Heart left ventricle (tissue), 16 donors: ENCODE measurements around the gene CTNND2. TPM values are rescaled to one million over a fixed set of nuclear protein-coding genes. Genes with fewer than 3 reads are reported as not detected.

Source experiments
- ATAC-seq, 4 donors: fragments of 200-7000 bp; cut with Tn5 transposase; one replicate each; pipeline ENCODE4 v1.9.1; 2020 to 2022; ENCODE audit warnings: moderate library complexity in 4 of 4, mild to moderate bottlenecking in 3 of 4, moderate number of reproducible peaks in 1 of 4
- DNase-seq, 5 donors: peaks; one replicate each; pipeline ENCODE4 v3.0.0-alpha.2; 2020
- H3K27ac ChIP-seq, 12 donors: fragments of 200-600 bp; sonication (generic) in 4 of 12; one replicate each; pipeline versions ENCODE4 v1.5.0 to v1.8.0; 2016 to 2022; ENCODE audit warnings: mild to moderate bottlenecking in 2 of 12
- H3K27me3 ChIP-seq, 9 donors: fragments of 200-600 bp; sonication (generic) in 2 of 9; one replicate each; pipeline versions ENCODE4 v1.5.1 to v1.8.0; 2016 to 2022; ENCODE audit warnings: mild to moderate bottlenecking in 3 of 9
- H3K36me3 ChIP-seq, 9 donors: fragments of 200-600 bp; sonication (generic) in 2 of 9; one replicate each; pipeline versions ENCODE4 v1.5.0 to v1.8.0; 2018 to 2022; ENCODE audit warnings: mild to moderate bottlenecking in 2 of 9
- H3K4me1 ChIP-seq, 12 donors: fragments of 200-600 bp; sonication (generic) in 4 of 12; one replicate each; pipeline versions ENCODE4 v1.5.0 to v1.8.0; 2016 to 2022; ENCODE audit warnings: mild to moderate bottlenecking in 3 of 12
- H3K4me3 ChIP-seq, 12 donors: fragments of 200-600 bp; sonication (generic) in 4 of 12; one replicate each; pipeline versions ENCODE4 v1.5.0 to v1.8.0; 2017 to 2022; ENCODE audit warnings: mild to moderate bottlenecking in 9 of 12, moderate library complexity in 4 of 12
- H3K9me3 ChIP-seq, 12 donors: fragments of 200-600 bp; sonication (generic) in 4 of 12; one replicate each; pipeline versions ENCODE4 v1.5.0 to v1.8.0; 2016 to 2022; ENCODE audit warnings: mild to moderate bottlenecking in 1 of 12
- POLR2A ChIP-seq, 2 donors: fragments of 450-650 bp; IDR thresholded peaks; one replicate each; pipeline ENCODE4 v1.6.1; 2017; ENCODE audit warnings: antibody characterized with exemption in 2 of 2, mild to moderate bottlenecking in 2 of 2, moderate library complexity in 2 of 2
- WGBS, 4 donors: extraction: QIAGEN DNeasy Blood & Tissue Kit in 2 of 4; methylation state at CpG; one replicate each; pipeline versions ENCODE4 v1.1.5 to v1.1.7; 2013 to 2018; 5-methylcytosine and 5-hydroxymethylcytosine counted together
- intact Hi-C, 10 donors: fragments of 100-400 bp; cut with DNase I; formaldehyde crosslinking; loops; one replicate each; pipeline versions ENCODE4 v1.11.1 to v1.14.2; 2022
- polyA plus RNA-seq, 2 donors: library from polyadenylated mRNA; stranded (reverse); fragments of 200-250 nt; gene quantifications; one replicate each; pipeline ENCODE4 v1.2.3, GENCODE V29; 2013
- total RNA-seq, 9 donors: library from RNA; depleted of rRNA in 2 of 9; stranded (reverse); fragments of >200 nt in 2 of 9; fragmentation: NEBNext Ultra II Directional in 3 of 9; extraction: Animal tissue kit (Norgen Biotek cat#: 25700) in 3 of 9; gene quantifications; one replicate each; pipeline versions ENCODE4 v1.1.0 to v1.2.4, GENCODE V29; 2016 to 2023
- TF ChIP-seq, protein P1 (sequence below), 12 donors: fragments of 200-600 bp; sonication (generic) in 4 of 12; IDR thresholded peaks; one replicate each; pipeline versions ENCODE4 v1.5.0 to v1.8.0; 2018 to 2022; ENCODE audit warnings: antibody characterized with exemption in 12 of 12, mild to moderate bottlenecking in 5 of 12
- donor health status: ischemic (EF 13 %, LVEDD 7.1; RV severe dilation, severe dysfunction).
- donor health status: healthy with polysubstance abuse.
- donor health status: DM: no; HTN: yes; CAD: no.
- donor health status: DM: no; HTN: no; CAD: no.
- donor health status: ischemic (EF 25% LVEDD 6.9; RV normal size, moderate dysfunction).
- donor health status: ischemic (EF 25% LVEDD 5.7; RV mildly dilated, moderate dysfunction).
- donor health status: healthy.
- donor health status: DM: yes; HTN: yes; CAD: no.
- donor health status: ischemic (EF 35%, LVEDD 5.7; RV mildly dilated, moderate dysfunction).
- donor health status: nonischemic (EF 11% LVEDD 7.7; RV severe dilation, severe dysfunction).
- donor health status: DM: yes; HTN: yes; CAD: no.
- donor health status: PGD.
- donor health status: ischemic (EF 29% LVEDD 5.4; RV normal size, mild dysfunction).
- donor health status: nonischemic (EF 23%, LVEDD 6.1; RV moderate dilation, normal function).

CTNND2 gene
- total and polyA plus RNA-seq, 11 donors, result 4.0 to 36.8 (median 20.2) TPM

DNA sequence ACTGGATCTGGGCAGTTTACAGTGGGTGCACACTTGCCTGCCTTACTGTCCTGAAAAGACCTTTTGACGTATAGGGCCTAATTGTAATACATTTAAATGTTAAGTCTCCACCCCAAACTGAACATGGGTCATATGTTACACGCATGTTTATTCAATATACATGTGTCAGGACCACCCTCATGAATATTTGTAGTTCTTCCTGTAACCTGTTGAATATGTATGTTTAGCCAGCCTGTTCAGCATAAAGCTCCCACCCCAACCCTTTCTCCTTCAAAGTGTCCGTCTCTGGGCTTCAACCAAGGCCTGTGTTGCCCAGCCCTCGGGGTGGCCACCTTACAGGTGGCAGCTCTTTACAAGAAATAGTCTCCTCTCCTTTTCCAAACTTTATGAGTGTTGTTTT lies 962.3 kb downstream of the CTNND2 start:
- no peaks in the 10 kb centered on the region for H3K4me1 ChIP-seq
- WGBS, 4 donors, result 89 to 94% (median 93%) methylated on average over 4 of the region's 4 CpGs
- DNase-seq (no peak), ATAC-seq (no peak)
- intact Hi-C loops, result no loop called here
- no peaks in the 10 kb centered on the region for H3K9me3 ChIP-seq
- no peak overlapping the region for H3K4me3 ChIP-seq
- no peaks in the 10 kb centered on the region for H3K27me3 ChIP-seq
- H3K27ac ChIP-seq, result no peak overlapping the region
- no peaks in the 10 kb centered on the region for H3K36me3 ChIP-seq
- TF ChIP-seq POLR2A (IDR thresholded peaks at IDR 0.05), result no peak
- TF ChIP-seq, protein P1, sequence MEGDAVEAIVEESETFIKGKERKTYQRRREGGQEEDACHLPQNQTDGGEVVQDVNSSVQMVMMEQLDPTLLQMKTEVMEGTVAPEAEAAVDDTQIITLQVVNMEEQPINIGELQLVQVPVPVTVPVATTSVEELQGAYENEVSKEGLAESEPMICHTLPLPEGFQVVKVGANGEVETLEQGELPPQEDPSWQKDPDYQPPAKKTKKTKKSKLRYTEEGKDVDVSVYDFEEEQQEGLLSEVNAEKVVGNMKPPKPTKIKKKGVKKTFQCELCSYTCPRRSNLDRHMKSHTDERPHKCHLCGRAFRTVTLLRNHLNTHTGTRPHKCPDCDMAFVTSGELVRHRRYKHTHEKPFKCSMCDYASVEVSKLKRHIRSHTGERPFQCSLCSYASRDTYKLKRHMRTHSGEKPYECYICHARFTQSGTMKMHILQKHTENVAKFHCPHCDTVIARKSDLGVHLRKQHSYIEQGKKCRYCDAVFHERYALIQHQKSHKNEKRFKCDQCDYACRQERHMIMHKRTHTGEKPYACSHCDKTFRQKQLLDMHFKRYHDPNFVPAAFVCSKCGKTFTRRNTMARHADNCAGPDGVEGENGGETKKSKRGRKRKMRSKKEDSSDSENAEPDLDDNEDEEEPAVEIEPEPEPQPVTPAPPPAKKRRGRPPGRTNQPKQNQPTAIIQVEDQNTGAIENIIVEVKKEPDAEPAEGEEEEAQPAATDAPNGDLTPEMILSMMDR (IDR thresholded peaks at IDR 0.05), result no peak

DNA sequence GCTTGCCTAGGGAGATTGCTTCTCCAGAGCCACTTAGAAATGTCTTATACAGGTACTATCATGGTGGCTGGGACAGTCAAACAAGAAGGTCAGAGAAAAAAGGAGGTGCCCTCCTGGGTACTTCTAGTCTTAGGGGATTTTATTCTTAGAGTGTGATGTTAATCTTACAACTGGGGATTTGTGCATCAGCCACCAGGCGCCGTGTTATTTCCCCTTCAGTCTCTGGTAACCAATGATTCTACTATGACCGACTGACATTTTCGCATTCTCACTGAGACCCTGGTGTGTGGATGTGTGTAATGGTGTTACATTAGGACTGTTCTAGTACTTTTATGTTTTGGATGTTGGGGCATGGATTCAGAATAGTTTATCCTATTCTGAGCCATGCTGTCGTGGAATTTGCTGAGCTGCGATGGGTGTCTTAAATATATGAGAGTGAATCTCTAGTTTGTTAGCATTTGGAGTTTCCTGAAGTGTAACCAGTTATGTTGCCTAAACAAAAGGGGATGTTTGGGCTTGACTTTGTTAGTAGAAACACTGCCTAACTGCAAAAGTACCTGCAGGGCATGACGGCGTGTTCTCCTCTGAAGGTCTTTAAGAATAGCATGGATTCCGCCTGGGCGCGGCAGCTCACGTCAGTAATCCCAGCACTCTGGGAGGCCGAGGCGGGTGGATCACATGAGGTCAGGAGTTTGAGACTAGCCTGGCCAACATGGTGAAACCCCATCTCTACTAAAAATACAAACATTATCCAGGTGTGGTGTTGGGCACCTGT lies 968.0 kb downstream of the CTNND2 start:
- Histone ChIP-seq H3K4me3 (no peak overlapping the region), H3K9me3 (no peaks in the 10 kb centered on the region), H3K36me3 (no peaks in the 10 kb centered on the region), H3K4me1 (no peaks in the 10 kb centered on the region), H3K27ac (no peak overlapping the region), H3K27me3 (no peaks in the 10 kb centered on the region)
- 94 to 96% (median 95%) methylated on average over 14 of the region's 14 CpGs for WGBS, 4 donors
- ATAC-seq, result no peak
- TF ChIP-seq, protein P1 (IDR thresholded peaks at IDR 0.05), result no peak
- TF ChIP-seq POLR2A (IDR thresholded peaks at IDR 0.05), result no peak
- intact Hi-C loops, result no loop called here
- peak in 1 of 5 donors; percentile 31 for DNase-seq

DNA sequence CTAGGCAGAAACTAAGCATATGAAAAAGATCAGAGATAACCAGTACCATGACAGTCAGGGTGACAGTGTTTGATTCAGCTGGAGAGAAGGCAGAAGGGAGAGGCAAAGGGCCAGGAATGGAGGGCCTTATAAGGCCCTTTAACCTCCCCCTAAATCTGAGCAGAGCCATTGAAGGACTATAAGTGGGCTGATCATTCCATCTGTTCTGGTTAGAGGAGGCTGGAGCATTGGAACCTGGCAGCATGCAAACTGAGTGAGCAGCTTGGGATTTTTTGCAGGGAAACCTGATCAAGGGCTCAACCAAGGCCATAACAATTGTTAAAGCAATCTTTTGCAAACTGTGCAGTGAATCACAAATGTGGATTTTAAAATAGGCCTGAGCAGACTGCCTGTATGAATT lies 968.7 kb downstream of the CTNND2 start:
- Histone ChIP-seq H3K4me3 (no peak overlapping the region), H3K9me3 (peaks cover 0 to under 1% (median 0%) of the 10 kb centered on the region in 12 donors), H3K36me3 (no peaks in the 10 kb centered on the region), H3K27ac (no peak overlapping the region), H3K27me3 (no peaks in the 10 kb centered on the region), H3K4me1 (no peaks in the 10 kb centered on the region)
- TF ChIP-seq POLR2A (IDR thresholded peaks at IDR 0.05), result no peak
- TF ChIP-seq, protein P1 (IDR thresholded peaks at IDR 0.05), result no peak
- DNase-seq (no peak), ATAC-seq (no peak)
- intact Hi-C loops, result no loop called here

DNA sequence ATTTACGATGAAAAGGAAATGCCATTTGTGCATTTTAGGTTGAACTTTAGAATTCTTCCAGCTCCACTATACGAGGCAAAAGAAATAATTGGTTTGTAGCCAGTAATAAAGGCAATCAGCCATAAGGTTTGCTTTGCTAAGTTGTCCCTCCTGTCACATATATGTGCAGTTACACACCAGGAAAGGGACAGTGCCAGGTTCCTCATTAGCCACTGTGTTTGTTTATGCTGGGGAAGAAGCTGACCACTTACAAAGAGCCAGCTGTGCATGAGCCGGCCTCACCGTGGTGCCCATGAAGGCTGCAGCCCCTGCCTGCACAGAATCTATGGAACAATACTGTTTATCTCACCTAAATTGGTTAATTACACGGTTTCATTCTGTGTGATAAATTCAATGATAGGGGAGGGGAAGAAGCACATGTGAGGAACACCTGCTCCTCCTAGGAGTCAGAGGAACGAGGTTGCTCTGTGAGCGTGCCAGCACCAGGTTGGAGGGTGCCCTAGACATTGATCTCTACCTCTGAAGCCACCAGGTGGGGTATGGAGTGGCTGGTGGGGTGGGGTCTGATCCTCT lies 969.4 kb downstream of the CTNND2 start:
- no peak for DNase-seq
- no peaks in the 10 kb centered on the region for H3K4me1 ChIP-seq
- intact Hi-C loops, result no loop called here
- H3K36me3 ChIP-seq, result no peaks in the 10 kb centered on the region
- H3K27me3 ChIP-seq, result no peaks in the 10 kb centered on the region
- H3K27ac ChIP-seq, result no peak overlapping the region
- no peak overlapping the region for H3K4me3 ChIP-seq
- peaks cover 0 to 7% (median 0%) of the 10 kb centered on the region in 12 donors for H3K9me3 ChIP-seq
- TF ChIP-seq, protein P1 (IDR thresholded peaks at IDR 0.05), result no peak
- TF ChIP-seq POLR2A (IDR thresholded peaks at IDR 0.05), result no peak
- WGBS, 4 donors, result 71 to 82% (median 74%) methylated on average over 7 of the region's 7 CpGs
- no peak for ATAC-seq
